NCI-H2227 treated with DMSO at 0.1 percent for 48 hours (cell line): ENCODE measurements around the gene SMIM26.
"Not testable (repeated sequence)": the region's sequence is repeated elsewhere in the genome, so short reads cannot be mapped to it uniquely, and the experiment has no call there.

ENCODE experiments used
- DNase-seq: peaks from one replicate; lab custom pipeline; 2025; lab: John Stamatoyannopoulos, UW

Gene SMIM26, protein sequence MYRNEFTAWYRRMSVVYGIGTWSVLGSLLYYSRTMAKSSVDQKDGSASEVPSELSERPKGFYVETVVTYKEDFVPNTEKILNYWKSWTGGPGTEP

DNA sequence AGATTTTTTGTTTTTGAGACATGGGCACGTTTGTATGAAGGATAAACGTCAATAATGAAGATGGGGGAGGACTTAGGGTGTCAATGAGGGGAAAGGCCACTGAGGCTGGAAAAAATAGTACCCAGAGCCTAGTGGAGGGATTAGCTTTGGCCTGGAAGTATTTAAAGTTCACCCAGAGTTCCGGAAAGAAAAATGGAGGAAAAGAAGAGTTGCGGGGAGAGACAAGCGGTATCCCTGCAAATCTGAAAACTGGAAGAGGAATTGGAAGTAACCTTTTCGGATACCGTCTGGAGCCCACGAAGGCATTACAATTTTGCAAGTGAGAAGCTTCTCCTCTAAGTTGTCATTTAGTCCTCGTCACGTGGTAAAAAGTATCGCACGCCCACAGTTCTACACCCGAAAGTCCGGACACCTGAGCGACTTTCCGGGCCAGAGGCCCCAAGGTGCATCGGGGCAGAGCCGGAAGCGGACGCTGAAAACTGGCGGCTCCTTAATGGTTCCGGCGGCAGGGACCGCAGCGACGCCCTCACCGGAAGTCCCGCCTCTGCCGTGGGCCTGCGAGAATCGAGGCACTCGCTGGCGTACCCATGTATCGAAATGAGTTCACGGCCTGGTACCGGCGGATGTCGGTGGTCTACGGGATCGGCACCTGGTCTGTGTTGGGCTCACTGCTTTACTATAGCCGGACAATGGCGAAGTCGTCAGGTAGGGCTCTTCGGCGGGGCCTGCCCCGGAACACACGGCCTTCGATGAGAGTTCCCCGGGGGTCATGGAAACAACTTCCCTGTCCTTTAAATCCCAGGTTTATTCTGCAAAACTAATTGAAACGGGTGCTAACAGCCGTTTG, at the start of gene SMIM26:
TSS of gene SMIM26 (plus strand) at position 541 of the 847 bp plus-strand sequence. CDS start at position 588, 47 bp downstream.
- DNase-seq: peak; percentile 92

DNA sequence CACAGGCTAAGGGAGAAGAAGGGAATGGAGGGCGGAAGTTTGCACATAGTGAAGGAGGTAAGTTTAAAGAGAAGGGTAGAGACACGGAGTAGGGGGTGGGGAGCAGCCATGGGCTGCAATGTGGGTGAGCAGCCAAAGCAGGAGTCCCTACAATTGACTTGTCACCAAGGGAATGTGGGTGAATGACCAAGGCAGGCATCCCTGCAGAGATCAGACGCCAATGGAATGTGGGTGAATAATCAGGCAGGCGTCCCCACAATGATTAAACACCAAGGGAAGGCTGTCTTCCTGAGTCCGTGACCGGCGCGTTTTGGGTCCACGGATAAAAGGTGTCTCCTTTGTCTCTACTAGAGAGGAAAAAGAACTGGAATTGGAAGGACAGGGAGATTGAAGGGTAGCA, 45.2 kb upstream of the SMIM26 start:
- DNase-seq: not testable (repeated sequence)

DNA sequence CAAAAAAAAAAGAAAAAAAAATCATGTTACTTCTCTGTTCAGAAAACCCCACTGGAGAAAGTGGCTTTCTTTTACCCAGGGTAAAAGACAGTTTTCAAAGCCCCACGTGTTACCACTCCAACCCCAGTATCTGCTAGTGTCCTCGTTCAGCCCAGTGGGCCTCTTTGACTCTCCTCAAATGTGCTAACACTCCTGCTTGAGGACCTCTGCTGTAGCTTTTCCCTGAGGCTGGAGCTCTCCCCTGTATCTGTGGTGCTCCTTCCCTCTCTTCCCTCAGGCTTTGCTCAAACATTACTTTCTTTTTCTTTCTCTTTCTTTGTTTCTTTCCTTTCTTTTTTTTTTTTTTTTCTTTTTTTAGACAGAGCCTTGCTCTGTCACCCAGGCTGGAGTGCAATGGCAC, 44.2 kb upstream of the SMIM26 start:
- no peak for DNase-seq

DNA sequence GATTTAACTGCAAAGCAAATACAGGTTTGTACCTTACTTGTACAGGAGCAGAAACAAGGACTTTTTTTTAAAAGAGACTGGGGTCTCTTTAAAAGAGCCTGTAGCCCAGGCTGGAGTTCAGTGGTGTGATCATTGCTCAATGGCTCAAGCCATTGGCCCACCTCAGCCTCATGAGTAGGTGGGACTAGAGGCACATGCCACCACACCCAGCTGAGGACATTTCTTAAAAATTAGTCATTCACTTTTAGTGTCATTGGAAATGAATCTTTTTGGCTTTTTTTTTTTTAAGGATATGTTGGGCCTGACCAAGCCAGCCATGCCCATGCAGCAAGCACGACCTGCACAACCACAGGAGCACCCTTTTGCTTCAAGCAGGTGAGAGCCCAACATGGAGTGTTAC, 42.6 kb upstream of the SMIM26 start:
- no peak for DNase-seq

DNA sequence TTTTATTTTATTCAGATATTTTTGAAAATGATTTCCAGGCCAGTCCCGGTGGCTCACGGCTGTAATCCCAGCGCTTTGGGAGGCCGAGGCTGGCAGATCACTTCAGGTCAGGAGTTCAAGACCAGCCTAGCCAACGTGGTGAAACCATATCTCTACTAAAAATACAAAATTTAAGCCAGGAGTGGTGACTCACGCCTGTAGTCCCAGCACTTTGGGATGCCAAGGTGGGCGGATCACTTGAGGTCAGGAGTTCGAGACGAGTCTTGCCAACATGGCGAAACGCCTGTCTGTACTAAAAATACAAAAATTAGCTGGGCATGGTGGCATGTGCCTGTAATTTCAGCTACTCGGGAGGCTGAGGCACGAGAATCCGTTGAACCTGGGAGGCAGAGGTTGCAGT, 40.5 kb upstream of the SMIM26 start:
- DNase-seq: not testable (repeated sequence)

DNA sequence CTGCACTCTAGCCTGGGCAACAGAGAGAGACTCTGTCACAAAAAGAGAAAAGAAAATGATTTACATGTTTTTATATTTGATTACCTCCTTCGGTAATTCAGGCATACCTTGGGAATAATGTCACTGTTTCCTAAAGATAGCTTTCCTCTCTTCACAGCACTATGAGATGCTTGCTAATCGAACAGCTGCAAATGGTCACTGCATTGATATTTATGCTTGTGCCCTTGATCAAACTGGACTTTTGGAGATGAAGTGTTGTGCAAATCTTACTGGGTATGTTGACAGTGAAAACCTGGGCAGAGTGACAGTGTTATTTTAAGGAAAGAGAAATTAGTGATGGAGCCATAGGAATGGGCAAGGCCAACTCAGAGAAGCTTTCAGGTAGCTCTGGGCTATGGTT, 39.9 kb upstream of the SMIM26 start:
- DNase-seq: no peak

DNA sequence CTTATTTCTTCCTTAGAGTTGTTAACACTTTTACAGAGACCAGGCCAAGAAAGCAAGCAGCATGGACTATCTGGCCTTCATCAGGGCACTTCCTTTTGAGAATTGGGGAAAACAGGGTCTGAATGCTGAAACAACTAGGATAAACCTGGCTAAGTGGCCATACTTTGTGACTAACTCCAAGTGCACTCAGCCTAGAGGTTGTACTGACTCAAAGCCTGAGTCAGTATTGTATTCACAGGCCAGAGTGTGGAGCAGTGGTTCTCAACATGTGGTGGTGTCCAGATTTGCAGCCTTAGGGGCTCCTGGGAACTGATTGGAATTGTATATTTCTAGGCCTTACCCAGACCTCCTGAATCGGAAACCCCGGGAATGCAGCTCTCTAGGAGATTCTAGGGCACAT, 39.4 kb upstream of the SMIM26 start:
- no peak for DNase-seq

DNA sequence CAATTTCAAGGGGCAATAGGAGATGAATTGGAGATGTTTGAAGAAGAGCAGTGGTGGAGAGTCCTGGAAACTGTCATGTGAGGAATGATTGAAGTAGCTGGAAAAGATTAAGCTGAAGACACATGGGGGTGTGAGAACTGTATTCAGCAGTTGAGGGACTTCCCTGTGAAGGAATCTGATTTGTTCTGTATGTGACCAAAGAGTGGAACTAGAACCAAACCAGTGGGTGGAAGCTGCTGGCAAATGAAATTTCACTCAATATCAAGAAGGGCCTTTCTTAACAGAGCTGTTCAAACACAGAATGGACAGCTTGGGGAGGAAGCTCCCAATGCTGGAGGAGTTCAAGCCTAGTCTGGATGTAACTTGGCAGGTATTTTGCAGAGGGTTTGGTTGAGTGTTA, 38.2 kb upstream of the SMIM26 start:
- DNase-seq: no peak

DNA sequence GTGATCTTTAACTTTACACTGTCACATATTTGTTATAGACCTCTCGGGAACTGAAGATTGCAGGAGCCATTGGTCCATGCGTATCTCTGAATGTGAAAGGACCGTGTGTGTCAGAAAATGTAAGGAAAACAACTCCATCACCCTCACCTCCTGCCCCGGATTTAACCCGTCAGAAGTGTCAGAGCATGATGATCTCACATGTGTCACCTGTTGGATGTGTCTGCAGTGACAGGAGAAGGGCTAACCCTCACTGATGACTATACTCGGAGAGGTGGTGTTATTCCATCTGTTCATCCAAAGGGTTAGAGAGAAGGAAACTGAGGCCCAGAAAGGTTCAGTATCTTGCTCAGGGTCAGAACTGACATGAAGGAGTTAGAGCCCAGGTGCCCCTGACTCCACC, 34.6 kb upstream of the SMIM26 start:
- DNase-seq: no peak

DNA sequence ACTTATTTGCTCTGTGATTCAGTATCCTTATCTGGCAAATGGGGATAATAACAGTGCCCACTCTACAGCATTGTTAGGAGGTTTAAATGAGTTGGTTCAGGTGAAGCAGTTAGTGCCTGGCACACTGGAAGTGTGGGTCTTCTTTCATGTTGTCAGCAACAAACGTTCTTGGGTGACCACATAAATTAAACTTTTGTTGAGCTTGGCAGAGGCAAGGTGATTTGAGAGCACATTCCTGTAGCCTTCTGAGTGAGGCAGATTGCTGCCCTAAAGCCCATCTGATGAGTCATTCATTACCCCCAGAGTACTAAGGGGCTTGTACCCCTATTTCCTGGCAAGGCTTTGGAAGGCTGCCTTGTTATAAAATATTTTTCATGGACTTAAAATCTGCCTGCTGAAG, 33.7 kb upstream of the SMIM26 start:
- no peak for DNase-seq

DNA sequence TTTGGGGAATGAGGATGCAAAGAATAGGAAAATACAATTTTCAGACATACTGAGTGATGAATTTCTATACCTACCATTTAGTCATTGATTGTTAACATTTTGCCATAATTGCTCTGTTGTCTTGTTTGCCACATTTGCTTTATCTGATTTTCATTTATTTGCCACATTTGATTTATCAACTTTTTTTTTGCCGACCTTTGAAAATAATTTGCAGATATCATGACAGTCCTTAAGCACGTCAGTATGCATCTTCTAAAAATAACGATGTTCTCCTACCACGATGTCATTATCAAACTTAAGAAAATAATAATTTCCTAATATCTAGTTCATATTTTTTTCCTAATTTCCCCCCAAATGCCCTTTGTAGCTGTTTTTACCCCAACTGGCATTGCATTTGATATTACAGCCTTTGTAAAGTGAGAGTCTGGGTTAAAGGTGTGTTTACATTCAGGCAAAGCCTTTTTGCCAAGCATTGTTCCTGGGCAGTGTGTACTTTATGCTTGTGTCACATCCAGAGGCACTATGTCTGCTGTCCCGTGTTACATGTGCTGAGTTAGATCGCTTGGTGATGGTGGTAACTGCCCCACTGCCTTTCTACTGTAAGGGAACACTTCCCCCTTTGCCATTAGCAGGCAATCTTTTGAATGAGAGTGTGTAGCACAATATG, 33.1 kb upstream of the SMIM26 start:
- DNase-seq: no peak

DNA sequence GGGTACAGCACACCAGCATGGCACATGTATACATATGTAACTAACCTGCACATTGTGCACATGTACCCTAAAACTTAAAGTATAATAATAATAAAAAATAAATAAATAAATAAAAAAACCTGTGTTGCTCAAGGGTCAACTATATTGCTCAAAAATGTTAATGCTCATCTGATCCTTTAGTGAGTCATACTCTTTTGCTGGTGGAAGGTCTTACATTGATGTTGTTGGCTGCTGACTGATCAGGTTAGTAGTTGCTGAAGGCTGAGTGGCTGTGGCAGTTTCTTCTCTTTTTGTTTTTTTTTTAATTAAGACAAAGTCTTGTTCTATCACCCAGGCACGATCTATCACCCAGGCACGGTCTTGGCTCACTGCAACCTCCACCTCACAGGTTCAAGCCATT, 29.6 kb upstream of the SMIM26 start:
- DNase-seq: no peak

DNA sequence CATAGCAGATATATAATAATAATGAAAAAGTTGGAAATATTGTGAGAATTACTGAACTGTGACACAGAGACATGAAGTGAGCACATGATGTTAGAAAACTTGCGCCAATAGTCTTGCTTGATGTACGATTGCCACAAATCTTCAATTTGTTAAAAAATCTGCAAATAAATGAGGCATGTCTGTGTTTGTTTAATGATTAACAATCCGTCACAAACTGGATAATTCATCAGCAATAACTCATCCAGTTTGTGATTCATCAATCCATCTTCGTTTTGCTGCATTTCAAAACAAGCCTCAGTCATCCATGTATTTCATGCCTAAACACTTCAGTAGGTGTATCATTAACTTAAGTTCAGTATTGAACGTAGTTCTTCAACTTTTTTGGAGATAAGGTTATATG, 25.5 kb upstream of the SMIM26 start:
- DNase-seq: no peak

DNA sequence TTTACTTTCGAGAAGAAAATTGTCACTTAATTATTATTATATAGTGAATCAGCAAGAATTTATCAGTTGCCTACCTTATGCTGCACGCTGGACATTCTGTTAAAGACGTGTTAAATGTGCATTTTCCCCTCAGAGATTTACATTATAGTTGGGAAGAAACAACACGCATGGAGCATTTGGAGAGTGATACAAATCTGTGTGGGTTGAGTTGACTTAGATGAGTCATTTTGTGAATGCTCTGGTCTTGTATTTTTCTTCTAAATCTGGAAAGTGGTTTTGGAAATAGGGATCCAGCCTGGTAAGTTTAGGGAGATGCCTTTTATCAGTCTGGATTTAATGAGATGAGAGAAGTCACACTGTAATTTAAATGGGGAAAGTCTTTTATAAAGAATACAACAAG, 24.0 kb upstream of the SMIM26 start:
- DNase-seq: no peak

DNA sequence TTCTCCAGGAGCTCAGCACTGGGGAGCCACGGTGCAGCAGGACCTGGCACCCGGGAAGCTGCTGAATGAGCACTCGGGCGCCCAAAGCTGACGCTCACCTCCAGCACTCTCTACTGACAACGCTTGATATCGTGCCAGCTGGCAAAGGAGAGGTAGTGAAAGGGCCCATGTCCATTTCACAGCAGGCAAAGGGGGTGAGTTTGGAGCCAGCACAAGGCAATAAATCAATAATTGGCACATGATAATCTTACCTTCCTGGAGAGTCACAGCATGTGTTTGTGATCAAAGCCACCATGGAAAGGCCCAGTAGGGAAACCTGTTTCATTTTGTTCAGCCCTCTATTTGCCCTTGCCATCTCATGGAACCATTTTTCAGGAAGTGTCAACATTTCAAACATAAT, 23.3 kb upstream of the SMIM26 start:
- no peak for DNase-seq

DNA sequence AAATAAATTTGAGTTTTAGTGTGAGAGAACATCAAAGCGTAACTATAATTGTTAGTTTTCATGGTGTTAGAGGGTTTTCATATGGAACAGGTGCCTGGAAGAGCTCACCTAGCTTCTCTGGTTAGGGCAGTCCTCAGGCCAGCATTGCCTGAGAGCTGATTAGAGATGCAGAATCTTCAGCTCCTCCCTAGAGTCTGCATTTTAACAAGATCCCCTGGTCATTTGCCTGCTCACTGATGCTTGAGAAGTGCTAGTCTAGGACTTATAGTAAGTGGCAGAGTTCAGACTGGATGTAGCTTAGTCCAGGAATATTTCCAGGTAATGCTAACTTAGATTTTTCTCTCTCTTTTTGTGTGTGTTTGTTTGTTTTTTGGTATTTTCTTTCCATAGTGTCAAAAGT, 21.7 kb upstream of the SMIM26 start:
- DNase-seq: no peak

DNA sequence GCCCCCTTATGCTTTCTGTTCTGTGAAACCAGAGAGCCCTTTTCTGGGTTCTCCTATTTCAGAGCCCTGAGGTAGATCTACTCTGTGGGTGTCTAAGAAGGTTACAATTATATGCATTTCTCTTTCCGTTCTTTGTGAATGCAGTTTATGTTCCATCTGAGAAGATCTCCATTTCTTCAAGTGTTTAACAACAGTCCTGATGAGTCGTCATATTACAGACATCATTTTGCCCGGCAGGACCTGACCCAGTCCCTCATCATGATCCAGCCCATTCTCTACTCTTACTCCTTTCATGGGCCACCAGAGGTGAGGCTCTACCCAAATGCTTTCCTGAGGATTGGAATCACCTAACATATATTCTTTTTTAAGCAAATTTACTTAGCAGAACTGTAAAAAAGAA, 18.8 kb upstream of the SMIM26 start:
- DNase-seq: no peak

DNA sequence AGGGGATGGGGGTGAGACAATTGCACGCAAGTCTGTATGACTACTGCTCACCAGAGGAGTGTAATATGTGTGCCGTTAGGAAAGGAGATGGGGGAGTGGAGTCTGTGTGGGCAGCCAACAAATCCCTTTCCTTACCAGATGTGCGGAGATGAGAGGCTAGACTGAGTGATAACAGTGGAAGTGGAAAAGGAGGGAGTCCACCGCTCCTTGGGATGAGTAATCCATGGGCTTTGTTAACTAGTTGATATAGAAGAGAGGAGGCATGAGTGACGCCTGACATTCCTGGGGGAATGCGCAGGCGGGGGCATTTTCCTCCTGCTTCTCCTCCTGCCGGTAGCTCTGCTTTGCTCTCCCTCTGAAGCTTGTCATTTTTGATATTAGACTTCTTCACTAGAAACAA, 13.5 kb upstream of the SMIM26 start:
- no peak for DNase-seq

DNA sequence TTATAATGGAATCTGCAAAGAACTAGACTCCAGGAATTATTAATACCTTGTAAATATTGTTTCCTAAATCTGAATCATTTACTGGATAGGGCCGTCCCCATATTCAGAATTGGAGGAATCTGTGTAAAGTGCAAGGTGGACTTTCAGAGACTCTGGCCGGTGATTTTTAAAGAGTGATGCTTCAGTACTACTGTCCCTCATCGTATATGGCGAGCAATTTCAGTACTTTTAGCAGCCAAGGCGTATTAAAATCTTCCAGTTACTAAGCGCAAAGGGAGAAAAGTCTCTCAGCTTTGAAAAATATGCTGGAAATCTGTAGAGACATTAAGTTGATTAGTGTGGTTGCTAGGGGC, 483 bp downstream of the SMIM26 start:
- no peak for DNase-seq

DNA sequence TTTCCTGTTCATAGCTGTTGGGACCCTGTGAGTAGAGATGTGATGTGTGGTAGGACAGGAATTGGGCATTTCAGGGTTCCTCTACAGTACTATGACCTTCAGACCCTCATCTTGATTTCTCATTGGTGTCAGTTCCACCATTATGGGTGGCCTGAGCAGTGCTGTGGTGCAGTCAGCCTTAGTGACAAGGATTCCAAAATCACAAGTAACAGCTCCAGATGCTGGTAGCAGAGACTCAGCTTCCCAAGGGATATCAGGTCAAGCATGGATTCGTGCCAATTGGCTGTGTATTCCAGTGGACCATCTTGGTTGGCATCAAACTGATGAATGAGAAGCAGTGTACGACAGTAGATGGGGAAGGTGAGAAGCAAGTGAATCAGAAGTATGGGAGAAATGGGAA, 3.8 kb downstream of the SMIM26 start:
- DNase-seq: no peak

DNA sequence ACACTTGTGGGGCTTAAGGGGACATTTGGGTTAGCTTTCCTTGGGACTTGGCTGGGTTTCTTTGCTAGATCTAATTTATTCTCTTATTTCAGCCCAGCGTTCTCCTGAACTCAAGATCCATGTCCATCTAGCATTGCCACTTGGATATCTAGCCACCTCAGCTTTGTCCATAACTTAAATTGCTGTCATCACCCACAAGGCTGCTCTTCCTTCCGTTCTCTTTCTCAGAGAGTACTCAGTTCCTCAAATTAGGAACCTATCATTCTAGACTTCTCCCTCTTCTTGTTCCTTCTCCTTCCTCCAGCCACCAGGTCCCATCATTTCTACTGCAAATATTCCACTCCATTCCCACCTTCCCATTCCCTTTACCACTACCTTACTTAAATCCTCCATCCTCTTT, 4.3 kb downstream of the SMIM26 start:
- no peak for DNase-seq

DNA sequence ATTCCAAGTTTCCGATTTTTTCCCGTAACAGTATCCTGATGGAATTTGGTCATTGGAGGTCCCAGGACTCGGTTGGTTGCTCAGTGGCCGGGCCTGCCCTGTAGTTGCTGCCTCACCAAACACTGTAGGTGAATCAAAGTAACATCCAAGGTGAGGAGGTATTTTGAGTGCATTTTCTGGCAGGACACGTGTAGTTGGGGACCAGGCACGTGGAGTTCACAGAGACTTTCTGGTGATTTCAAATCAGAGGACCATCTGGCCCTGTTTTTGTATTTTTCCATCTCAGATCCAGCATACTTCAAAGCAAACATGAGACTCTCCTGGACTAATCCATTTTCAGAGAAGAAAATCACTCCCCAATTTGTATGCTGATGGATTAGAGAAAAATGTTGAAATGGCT, 10.7 kb downstream of the SMIM26 start:
- DNase-seq: no peak

DNA sequence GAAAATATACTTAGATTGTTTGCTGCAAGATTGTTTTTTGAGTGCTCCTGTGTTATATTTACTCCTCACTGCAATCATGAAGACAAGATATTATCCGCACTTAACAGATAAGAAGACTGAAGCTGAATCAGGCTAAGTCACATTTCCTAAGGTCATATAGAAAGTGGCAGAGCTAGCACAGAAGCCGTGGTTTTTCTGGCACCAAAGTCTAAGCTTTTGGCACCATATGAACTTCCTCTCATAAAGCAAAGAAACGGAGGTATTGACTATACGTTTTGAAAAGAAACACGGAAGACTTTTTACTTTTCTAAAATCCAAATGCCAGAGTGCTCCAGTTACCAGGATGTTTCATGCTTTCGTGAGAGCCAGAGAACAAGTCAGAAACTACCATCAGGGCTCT, 11.3 kb downstream of the SMIM26 start:
- DNase-seq: no peak

DNA sequence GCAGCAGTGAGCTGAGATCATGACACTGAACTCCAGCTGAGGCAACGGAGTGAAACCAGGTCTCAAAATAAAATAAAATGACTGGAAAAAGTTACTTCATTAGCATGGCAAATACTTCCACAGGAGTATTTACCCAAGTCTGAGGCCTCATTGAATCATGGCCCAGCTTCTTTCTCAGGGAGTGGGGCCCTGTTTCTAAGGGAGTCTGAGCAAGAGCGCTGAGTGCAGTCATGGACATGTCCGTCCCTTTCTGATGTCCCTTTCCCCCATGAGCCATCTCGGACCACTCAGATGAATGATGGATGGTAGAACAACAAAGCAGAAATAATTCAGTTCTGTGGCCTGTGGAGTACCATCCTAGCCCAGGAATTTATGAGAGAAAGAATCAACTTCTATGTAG, 12.8 kb downstream of the SMIM26 start:
- DNase-seq: no peak
